A673 (cell line): ENCODE results near the gene CSRNP2. TPM values are rescaled to one million over a fixed set of nuclear protein-coding genes. Genes with fewer than 3 reads are reported as not detected.

Source experiments
- BruUV-seq: library from RNA; stranded (reverse); fragments of 400-500 nt; replicated peaks from 2 replicates; lab custom pipeline; 2021; lab: Mats Ljungman, UMichigan
- CTCF ChIA-PET: fragments of 300-600 bp; sonication (Branson Sonifier 250); formaldehyde crosslinking; loops from one replicate; lab custom pipeline; 2022; ENCODE audit warnings: antibody characterized with exemption; lab: Charles Lee
- POLR2A ChIA-PET: fragments of 300-600 bp; sonication (Branson Sonifier 250); formaldehyde crosslinking; loops from one replicate; lab custom pipeline; 2022; ENCODE audit warnings: antibody characterized with exemption; ENCODE audit not compliant: low non-redundant PET; lab: Charles Lee
- DNase-seq: peaks from one replicate; pipeline ENCODE4 v3.0.0-alpha.2; 2015; ENCODE audit warnings: low spot score
- H3K27ac ChIP-seq: fragments of 200-600 bp; sonication (generic); 2 replicates; pipeline ENCODE4 v1.5.1; 2016; ENCODE audit warnings: mixed run types, low read depth, mild to moderate bottlenecking, mixed read lengths, antibody characterized with exemption, low read length; ENCODE audit not compliant: poor library complexity, severe bottlenecking
- H3K27me3 ChIP-seq: fragments of 200-600 bp; sonication (generic); replicated peaks from 2 replicates; pipeline ENCODE4 v1.6.1; 2017; ENCODE audit warnings: mixed run types, low read depth, mild to moderate bottlenecking, mixed read lengths, antibody characterized with exemption, low read length; ENCODE audit not compliant: insufficient read depth, poor library complexity
- H3K36me3 ChIP-seq: fragments of 200-600 bp; sonication (generic); 2 replicates; pipeline ENCODE4 v1.6.1; 2016; ENCODE audit warnings: mixed run types, mild to moderate bottlenecking, mixed read lengths, antibody characterized with exemption, low read length; ENCODE audit not compliant: insufficient read depth, poor library complexity, severe bottlenecking
- H3K4me1 ChIP-seq: fragments of 200-600 bp; sonication (generic); 2 replicates; pipeline ENCODE4 v1.6.1; 2017; ENCODE audit warnings: mixed run types, mild to moderate bottlenecking, mixed read lengths, antibody characterized with exemption, low read length; ENCODE audit not compliant: insufficient read depth, poor library complexity, severe bottlenecking
- H3K4me3 ChIP-seq: fragments of 200-600 bp; sonication (generic); 2 replicates; pipeline ENCODE4 v1.5.1; 2016; ENCODE audit warnings: low read depth, mixed run types, mild to moderate bottlenecking, mixed read lengths, low read length; ENCODE audit not compliant: poor library complexity, severe bottlenecking
- H3K9me3 ChIP-seq: fragments of 200-600 bp; sonication (generic); 2 replicates; pipeline ENCODE4 v1.6.1; 2016; ENCODE audit warnings: mixed run types, low read depth, mild to moderate bottlenecking, mixed read lengths, antibody characterized with exemption, low read length; ENCODE audit not compliant: poor library complexity, severe bottlenecking
- EZH2 ChIP-seq: fragments of 200-600 bp; sonication (generic); IDR thresholded peaks from 2 replicates; pipeline ENCODE4 v1.6.1; 2017; ENCODE audit warnings: borderline replicate concordance, low read depth, mild to moderate bottlenecking, mixed read lengths, antibody characterized with exemption, low read length; ENCODE audit not compliant: poor library complexity, severe bottlenecking
- intact Hi-C: fragments of 100-400 bp; cut with micrococcal nuclease; formaldehyde crosslinking; loops from one replicate; pipeline ENCODE4 v1.10.0; 2022; ENCODE audit not compliant: unreplicated experiment
- total RNA-seq: library from RNA; stranded (reverse); gene quantifications from 2 replicates; pipeline ENCODE4 v1.2.3, GENCODE V29; 2021
- TF ChIP-seq, protein P1 (sequence below): fragments of 300-800, 200-600 bp; sonication (generic); conservative IDR thresholded peaks from 2 replicates; pipeline ENCODE4 v1.5.1; 2017; ENCODE audit warnings: low read depth, mild to moderate bottlenecking, antibody characterized with exemption, low read length, moderate library complexity, mixed read lengths

CSRNP2 gene
- total RNA-seq, 1 experiment from 2014 or later, result 38.8 TPM

DNA sequence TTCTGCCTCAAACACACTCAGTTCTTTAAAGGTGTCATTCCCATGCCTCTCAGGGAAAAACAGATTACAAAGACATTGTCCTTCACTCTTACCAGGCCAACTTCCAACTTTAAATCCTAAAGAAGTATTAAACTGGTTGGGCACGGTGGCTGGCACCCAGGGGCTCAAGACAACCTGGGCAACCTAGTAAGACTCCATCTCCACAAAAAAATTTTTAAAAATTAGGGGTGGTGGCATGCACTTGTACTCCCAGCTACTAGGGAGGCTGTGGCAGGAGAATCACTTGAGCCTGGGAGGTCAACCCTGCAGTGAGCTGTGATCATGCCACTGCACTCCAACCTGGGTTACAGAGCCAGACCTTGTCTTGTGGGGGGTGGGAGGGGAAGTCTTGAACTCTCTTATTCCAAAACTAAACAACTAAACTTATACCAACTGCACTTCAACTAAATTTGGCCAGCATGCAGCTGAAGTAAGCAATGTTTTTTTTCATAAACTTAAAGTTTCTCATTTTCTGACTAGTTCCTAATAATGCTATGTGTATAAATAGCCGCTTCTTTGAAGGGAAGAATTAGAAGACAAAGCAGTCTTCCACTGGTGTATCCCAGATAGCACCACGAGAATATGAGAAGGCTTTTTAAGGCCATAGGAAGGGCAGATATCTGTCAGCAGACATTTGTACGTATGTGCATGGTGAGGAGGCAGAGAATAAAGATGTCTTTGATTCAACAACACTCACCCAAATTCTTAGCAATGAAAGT is 59.6 kb downstream of the CSRNP2 start:
- Histone ChIP-seq H3K27ac (no peak overlapping the region), H3K27me3 (no peaks in the 10 kb centered on the region), H3K9me3 (no peaks in the 10 kb centered on the region), H3K36me3 (no peaks in the 10 kb centered on the region), H3K4me3 (no peak overlapping the region), H3K4me1 (peaks cover 8% of the 10 kb centered on the region)
- ChIA-PET CTCF (no interaction called here), POLR2A (no interaction called here)
- intact Hi-C loops, result loop anchor here (10.0 kb wide), 1 partner anchor 519 kb away; the partner anchor contains the start of gene DIP2B
- no TSS peak for BruUV-seq
- DNase-seq, result no peak
- TF ChIP-seq EZH2, result no peak
- TF ChIP-seq, protein P1, sequence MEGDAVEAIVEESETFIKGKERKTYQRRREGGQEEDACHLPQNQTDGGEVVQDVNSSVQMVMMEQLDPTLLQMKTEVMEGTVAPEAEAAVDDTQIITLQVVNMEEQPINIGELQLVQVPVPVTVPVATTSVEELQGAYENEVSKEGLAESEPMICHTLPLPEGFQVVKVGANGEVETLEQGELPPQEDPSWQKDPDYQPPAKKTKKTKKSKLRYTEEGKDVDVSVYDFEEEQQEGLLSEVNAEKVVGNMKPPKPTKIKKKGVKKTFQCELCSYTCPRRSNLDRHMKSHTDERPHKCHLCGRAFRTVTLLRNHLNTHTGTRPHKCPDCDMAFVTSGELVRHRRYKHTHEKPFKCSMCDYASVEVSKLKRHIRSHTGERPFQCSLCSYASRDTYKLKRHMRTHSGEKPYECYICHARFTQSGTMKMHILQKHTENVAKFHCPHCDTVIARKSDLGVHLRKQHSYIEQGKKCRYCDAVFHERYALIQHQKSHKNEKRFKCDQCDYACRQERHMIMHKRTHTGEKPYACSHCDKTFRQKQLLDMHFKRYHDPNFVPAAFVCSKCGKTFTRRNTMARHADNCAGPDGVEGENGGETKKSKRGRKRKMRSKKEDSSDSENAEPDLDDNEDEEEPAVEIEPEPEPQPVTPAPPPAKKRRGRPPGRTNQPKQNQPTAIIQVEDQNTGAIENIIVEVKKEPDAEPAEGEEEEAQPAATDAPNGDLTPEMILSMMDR, result no peak

DNA sequence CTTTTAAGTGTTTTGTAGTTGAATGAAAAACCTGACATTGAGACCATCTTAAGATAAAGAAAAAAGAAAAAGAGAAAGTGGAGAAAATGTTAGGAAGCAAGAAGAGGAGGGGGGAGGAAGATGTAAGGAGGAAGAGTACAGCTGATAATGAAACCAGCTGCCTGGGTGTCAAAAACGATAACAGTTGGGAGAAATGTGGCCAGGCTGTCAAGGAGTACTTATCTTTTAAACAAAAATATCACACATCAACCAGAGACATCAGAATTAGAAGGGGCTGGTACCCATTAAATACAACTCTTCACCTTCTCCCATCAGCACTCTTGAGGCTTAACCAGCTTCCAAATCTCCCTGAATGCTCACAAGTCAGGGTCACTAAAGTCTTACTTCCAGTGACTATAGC is 61.7 kb downstream of the CSRNP2 start:
- peaks cover 8% of the 10 kb centered on the region for H3K4me1 ChIP-seq
- H3K27me3 ChIP-seq, result no peaks in the 10 kb centered on the region
- H3K36me3 ChIP-seq, result no peaks in the 10 kb centered on the region
- no peaks in the 10 kb centered on the region for H3K9me3 ChIP-seq
- BruUV-seq, result no TSS peak
- H3K27ac ChIP-seq, result no peak overlapping the region
- H3K4me3 ChIP-seq, result no peak overlapping the region
- intact Hi-C loops, result loop anchor here (10.0 kb wide), 1 partner anchor 517 kb away; the partner anchor contains the start of gene DIP2B
- CTCF ChIA-PET, result no interaction called here
- TF ChIP-seq, protein P1, result no peak
- no peak for TF ChIP-seq EZH2
- POLR2A ChIA-PET, result no interaction called here
- no peak for DNase-seq

DNA sequence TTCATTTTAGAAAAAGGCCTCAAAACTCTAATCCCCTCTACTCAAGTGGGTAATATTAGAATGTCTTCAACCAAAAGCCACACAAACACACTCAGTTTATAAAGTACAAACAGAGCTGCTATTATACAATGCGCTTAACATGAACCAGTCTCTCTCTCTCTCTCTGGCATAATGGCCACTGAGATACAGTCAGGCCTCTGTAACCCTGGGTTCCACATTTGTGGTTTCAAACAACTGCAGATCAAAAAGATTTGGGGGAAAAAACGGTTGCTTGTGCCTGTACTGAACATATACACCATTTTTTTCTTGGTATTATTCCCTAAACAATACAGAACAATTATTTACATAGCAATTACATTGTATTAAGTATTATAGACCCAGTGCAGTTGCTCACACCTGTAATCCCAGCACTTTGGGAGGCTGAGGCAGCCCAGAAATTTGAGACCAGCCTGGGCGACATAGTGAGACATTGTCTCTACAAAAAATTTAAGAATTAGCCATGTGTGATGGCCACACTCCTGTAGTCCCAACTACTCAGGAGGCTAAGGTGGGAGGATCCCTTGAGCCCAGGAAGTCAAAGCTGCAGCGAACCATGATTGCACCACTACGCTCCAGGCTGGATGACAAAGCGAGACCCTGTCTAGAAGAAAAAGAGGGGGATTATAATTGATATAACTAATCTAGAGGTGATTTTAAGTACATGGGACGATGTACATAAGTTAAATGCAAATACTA is 62.8 kb downstream of the CSRNP2 start:
- H3K9me3 ChIP-seq, result no peaks in the 10 kb centered on the region
- POLR2A ChIA-PET, result no interaction called here
- no peak for DNase-seq
- no TSS peak for BruUV-seq
- peaks cover 8% of the 10 kb centered on the region for H3K4me1 ChIP-seq
- intact Hi-C loops, result loop anchor here (10.0 kb wide), 1 partner anchor 516 kb away; the partner anchor contains the start of gene DIP2B
- TF ChIP-seq, protein P1, result no peak
- no peak for TF ChIP-seq EZH2
- no peaks in the 10 kb centered on the region for H3K27me3 ChIP-seq
- CTCF ChIA-PET, result no interaction called here
- H3K36me3 ChIP-seq, result no peaks in the 10 kb centered on the region
- no peak overlapping the region for H3K4me3 ChIP-seq
- H3K27ac ChIP-seq, result no peak overlapping the region
